K562 (cell line): ENCODE data around the gene FCRL6. TPM values are rescaled to one million over a fixed set of nuclear protein-coding genes. Genes with fewer than 3 reads are reported as not detected.

ENCODE experiments used
- ARNT ChIP-seq, 2 experiments: fragments of 450-650 bp; IDR thresholded peaks; 2 replicates each; pipeline ENCODE4 v1.6.1; 2016; ENCODE audit warnings: mild to moderate bottlenecking in 1 of 2
- CBX2 ChIP-seq: fragments of 200-600 bp; sonication (generic); IDR thresholded peaks from one replicate; pipeline ENCODE4 v1.6.1; 2012; ENCODE audit warnings: mild to moderate bottlenecking, low read length, inconsistent platforms; ENCODE audit not compliant: insufficient read depth, poor library complexity, severe bottlenecking
- CC2D1A ChIP-seq: fragments of 450-650 bp; IDR thresholded peaks from 2 replicates; pipeline ENCODE4 v1.6.1; 2017; ENCODE audit warnings: mild to moderate bottlenecking
- CEBPG ChIP-seq, 3 experiments: fragments of 200-800 bp in 1 of 3; sonication (Bioruptor generic) in 1 of 3; sonication (generic) in 1 of 3; formaldehyde crosslinking in 1 of 3; IDR thresholded peaks in 2 of 3; conservative IDR thresholded peaks in 1 of 3; 2 replicates each; pipeline versions ENCODE4 v1.6.1 to v1.8.0; 2016 to 2022; ENCODE audit warnings: missing compliant biosample characterization in 2 of 3, missing genetic modification characterization in 2 of 3, mild to moderate bottlenecking in 1 of 3, missing genetic modification reagents in 1 of 3
- CHD1 ChIP-seq: fragments of 200-600 bp; sonication (generic); IDR thresholded peaks from one replicate; pipeline ENCODE4 v1.6.1; 2012; ENCODE audit warnings: mild to moderate bottlenecking, moderate library complexity, low read length, inconsistent platforms
- DIDO1 ChIP-seq: fragments of 450-650 bp; IDR thresholded peaks from 2 replicates; pipeline ENCODE4 v1.6.1; 2016; ENCODE audit warnings: low read depth, missing biosample characterization, missing genetic modification characterization
- FUS ChIP-seq: fragments of 200-400 bp; formaldehyde crosslinking; optimal IDR thresholded peaks from 2 replicates; pipeline ENCODE3; 2017; ENCODE audit warnings: low read depth, low read length
- NRF1 ChIP-seq, 2 experiments: fragments of 450-650 bp; IDR thresholded peaks in 1 of 2; conservative IDR thresholded peaks in 1 of 2; 2 replicates each; pipeline ENCODE4 v1.6.1; 2014; ENCODE audit warnings: mild to moderate bottlenecking in 2 of 2
- PHF20 ChIP-seq: fragments of 450-650 bp; IDR thresholded peaks from 2 replicates; pipeline ENCODE4 v1.6.1; 2018; ENCODE audit not compliant: partially characterized antibody
- RB1 ChIP-seq: fragments of 450-650 bp; IDR thresholded peaks from 2 replicates; pipeline ENCODE4 v1.6.1; 2017; ENCODE audit warnings: low read depth, mild to moderate bottlenecking
- SIRT6 ChIP-seq: IDR thresholded peaks from one replicate; pipeline ENCODE4 v1.6.1; 2012; ENCODE audit warnings: low read depth, mild to moderate bottlenecking, control low read depth, inconsistent platforms, low read length, moderate library complexity
- ZFP30 ChIP-seq: fragments of 250-450 bp; sonication (Bioruptor Pico); IDR thresholded peaks from 2 replicates; pipeline ENCODE4 v1.8.0; 2022; ENCODE audit warnings: moderate library complexity, mild to moderate bottlenecking, inconsistent platforms, borderline replicate concordance
- ZFX ChIP-seq: sonication (generic); formaldehyde crosslinking; IDR thresholded peaks from 2 replicates; pipeline ENCODE4 v1.8.0; 2022; ENCODE audit warnings: mild to moderate bottlenecking, missing genetic modification reagents, moderate library complexity
- ZNF133 ChIP-seq: fragments of 250-450 bp; sonication (Bioruptor Pico); IDR thresholded peaks from 2 replicates; pipeline ENCODE4 v1.4.0; 2020; ENCODE audit warnings: mild to moderate bottlenecking
- ZNF76 ChIP-seq: fragments of 250-450 bp; sonication (Bioruptor Pico); IDR thresholded peaks from 2 replicates; pipeline ENCODE4 v1.4.0; 2020; ENCODE audit warnings: mild to moderate bottlenecking, moderate library complexity, borderline replicate concordance
- ZNF830 ChIP-seq: fragments of 250-450 bp; sonication (Bioruptor Pico); IDR thresholded peaks from 2 replicates; pipeline ENCODE4 v1.5.0; 2021; ENCODE audit warnings: mild to moderate bottlenecking
- polyA plus RNA-seq, 8 experiments: library from polyadenylated mRNA; depleted of rRNA in 4 of 8; stranded (reverse) in 5 of 8; unstranded in 3 of 8; fragments of >200 nt; fragmentation: Nextera tagmentation in 2 of 8; fragmentation: Illumina TruSeq in 1 of 8; extraction: Ambion mirVana in 2 of 8; extraction: Trizol in 1 of 8; gene quantifications; 2 replicates each; pipeline versions ENCODE4 v1.2.1 to v1.2.3, GENCODE V29; 2011 to 2014; ENCODE audit warnings: inconsistent platforms in 1 of 8, missing spikeins in 1 of 8
- total RNA-seq, 7 experiments: library from RNA; depleted of rRNA in 6 of 7; stranded (reverse); fragments of >200 nt in 6 of 7; fragmentation: Illumina TruSeq in 2 of 7; extraction: Trizol in 2 of 7; gene quantifications; 2 replicates each; pipeline versions ENCODE4 v1.2.1 to v1.2.3, GENCODE V29; 2011 to 2021; ENCODE audit warnings: low replicate concordance in 1 of 7
- TF ChIP-seq, protein P1 (sequence below), 2 experiments: fragments of 450-650 bp; formaldehyde crosslinking in 1 of 2; IDR thresholded peaks; 2 replicates each; pipeline versions ENCODE4 v1.4.0 to v1.6.1; 2014 to 2020; ENCODE audit warnings: mild to moderate bottlenecking in 2 of 2, borderline replicate concordance in 1 of 2, low read depth in 1 of 2
- TF ChIP-seq, protein P2 (sequence below), 3 experiments: IDR thresholded peaks in 2 of 3; conservative IDR thresholded peaks in 1 of 3; 2 replicates each; pipeline ENCODE4 v1.5.1; 2011 to 2012; ENCODE audit warnings: low read length in 3 of 3, mild to moderate bottlenecking in 3 of 3, control low read depth in 2 of 3, improper control_type of control experiment in 1 of 3, inconsistent platforms in 1 of 3, low read depth in 1 of 3, mixed read lengths in 1 of 3, moderate library complexity in 1 of 3; ENCODE audit not compliant: insufficient read depth in 2 of 3

FCRL6 gene
- total and polyA plus RNA-seq, 9 of the 15 experiments (the other 6 are each of a cell fraction or from before 2014, with no cell fraction given), result not detected

DNA sequence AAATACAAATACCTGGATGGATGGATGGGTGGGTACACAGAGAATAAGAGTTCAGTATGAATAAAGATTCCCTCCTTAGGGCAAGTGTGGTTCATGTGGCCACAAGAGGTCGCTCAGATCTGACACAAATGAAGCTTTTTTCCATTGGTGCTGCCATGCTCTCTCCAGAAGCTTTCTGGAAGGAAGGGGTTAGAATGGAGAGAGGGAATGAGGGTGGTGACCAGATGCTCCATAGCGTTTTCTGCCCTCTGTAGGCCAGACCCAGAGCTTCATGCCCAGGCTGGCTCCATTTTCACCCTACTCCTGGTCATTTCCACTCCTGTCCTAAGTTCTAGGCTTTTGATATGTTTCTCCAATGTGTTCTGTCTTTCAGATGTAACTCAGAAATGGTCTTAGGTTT lies 3.3 kb upstream of the FCRL6 start (continued):
- TF ChIP-seq, protein P1, sequence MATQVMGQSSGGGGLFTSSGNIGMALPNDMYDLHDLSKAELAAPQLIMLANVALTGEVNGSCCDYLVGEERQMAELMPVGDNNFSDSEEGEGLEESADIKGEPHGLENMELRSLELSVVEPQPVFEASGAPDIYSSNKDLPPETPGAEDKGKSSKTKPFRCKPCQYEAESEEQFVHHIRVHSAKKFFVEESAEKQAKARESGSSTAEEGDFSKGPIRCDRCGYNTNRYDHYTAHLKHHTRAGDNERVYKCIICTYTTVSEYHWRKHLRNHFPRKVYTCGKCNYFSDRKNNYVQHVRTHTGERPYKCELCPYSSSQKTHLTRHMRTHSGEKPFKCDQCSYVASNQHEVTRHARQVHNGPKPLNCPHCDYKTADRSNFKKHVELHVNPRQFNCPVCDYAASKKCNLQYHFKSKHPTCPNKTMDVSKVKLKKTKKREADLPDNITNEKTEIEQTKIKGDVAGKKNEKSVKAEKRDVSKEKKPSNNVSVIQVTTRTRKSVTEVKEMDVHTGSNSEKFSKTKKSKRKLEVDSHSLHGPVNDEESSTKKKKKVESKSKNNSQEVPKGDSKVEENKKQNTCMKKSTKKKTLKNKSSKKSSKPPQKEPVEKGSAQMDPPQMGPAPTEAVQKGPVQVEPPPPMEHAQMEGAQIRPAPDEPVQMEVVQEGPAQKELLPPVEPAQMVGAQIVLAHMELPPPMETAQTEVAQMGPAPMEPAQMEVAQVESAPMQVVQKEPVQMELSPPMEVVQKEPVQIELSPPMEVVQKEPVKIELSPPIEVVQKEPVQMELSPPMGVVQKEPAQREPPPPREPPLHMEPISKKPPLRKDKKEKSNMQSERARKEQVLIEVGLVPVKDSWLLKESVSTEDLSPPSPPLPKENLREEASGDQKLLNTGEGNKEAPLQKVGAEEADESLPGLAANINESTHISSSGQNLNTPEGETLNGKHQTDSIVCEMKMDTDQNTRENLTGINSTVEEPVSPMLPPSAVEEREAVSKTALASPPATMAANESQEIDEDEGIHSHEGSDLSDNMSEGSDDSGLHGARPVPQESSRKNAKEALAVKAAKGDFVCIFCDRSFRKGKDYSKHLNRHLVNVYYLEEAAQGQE (IDR thresholded peaks at IDR 0.05; ENCODE audit: borderline replicate concordance), result peak; percentile 82
- TF ChIP-seq, protein P1 (CRISPR knock-in tag; IDR thresholded peaks at IDR 0.05; ENCODE audit: low read depth), result no peak
- TF ChIP-seq RB1, result peak; percentile 39; the same call in 1 of the 2 replicates
- no peak for TF ChIP-seq ZNF830 (CRISPR knock-in tag)
- TF ChIP-seq, protein P2, sequence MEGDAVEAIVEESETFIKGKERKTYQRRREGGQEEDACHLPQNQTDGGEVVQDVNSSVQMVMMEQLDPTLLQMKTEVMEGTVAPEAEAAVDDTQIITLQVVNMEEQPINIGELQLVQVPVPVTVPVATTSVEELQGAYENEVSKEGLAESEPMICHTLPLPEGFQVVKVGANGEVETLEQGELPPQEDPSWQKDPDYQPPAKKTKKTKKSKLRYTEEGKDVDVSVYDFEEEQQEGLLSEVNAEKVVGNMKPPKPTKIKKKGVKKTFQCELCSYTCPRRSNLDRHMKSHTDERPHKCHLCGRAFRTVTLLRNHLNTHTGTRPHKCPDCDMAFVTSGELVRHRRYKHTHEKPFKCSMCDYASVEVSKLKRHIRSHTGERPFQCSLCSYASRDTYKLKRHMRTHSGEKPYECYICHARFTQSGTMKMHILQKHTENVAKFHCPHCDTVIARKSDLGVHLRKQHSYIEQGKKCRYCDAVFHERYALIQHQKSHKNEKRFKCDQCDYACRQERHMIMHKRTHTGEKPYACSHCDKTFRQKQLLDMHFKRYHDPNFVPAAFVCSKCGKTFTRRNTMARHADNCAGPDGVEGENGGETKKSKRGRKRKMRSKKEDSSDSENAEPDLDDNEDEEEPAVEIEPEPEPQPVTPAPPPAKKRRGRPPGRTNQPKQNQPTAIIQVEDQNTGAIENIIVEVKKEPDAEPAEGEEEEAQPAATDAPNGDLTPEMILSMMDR (IDR thresholded peaks at IDR 0.05 in 2 of 3, conservative IDR thresholded peaks at IDR 0.05 in 1 of 3; ENCODE audit: insufficient read depth in 2 of 3, low read depth in 1 of 3, low read length in 3 of 3), result peak; percentile 75 to 87 (median 76)
- TF ChIP-seq CC2D1A, result 0 out of 2 replicates have a peak, but pooled peaks have one; percentile 24
- no peak for TF ChIP-seq ZNF76 (CRISPR knock-in tag)
- TF ChIP-seq CBX2, result no peak
- TF ChIP-seq CEBPG (CRISPR knock-in tag; IDR thresholded peaks at IDR 0.05), result no peak
- no peak for TF ChIP-seq CEBPG (tag; conservative IDR thresholded peaks at IDR 0.05 in 1 of 2, IDR thresholded peaks at IDR 0.05 in 1 of 2)
- TF ChIP-seq FUS, result no peak
- TF ChIP-seq CHD1, result no peak
- 0 out of 4 replicates have a peak, but pooled peaks of 1 of the 2 experiments have one; percentile 38 for TF ChIP-seq ARNT (IDR thresholded peaks at IDR 0.05)
- no peak for TF ChIP-seq SIRT6
- no peak for TF ChIP-seq PHF20
- TF ChIP-seq ZFP30 (CRISPR knock-in tag), result no peak
- no peak for TF ChIP-seq ZNF133
- no peak for TF ChIP-seq DIDO1 (tag)
- TF ChIP-seq NRF1 (conservative IDR thresholded peaks at IDR 0.05 in 1 of 2, IDR thresholded peaks at IDR 0.05 in 1 of 2), result peak in 1 of 2 experiments; percentile 13; a peak in 1 of 4 replicates
- TF ChIP-seq ZFX (CRISPR knock-in tag), result no peak
